ENCODE results near the gene MAP1LC3B.
A peak's percentile ranks its signal among the peaks of the same experiment; 100 is the strongest.
"Not testable (repeated sequence)": the region's sequence is repeated elsewhere in the genome, so short reads cannot be mapped to it uniquely, and the experiment has no call there.

Gene MAP1LC3B

DNA sequence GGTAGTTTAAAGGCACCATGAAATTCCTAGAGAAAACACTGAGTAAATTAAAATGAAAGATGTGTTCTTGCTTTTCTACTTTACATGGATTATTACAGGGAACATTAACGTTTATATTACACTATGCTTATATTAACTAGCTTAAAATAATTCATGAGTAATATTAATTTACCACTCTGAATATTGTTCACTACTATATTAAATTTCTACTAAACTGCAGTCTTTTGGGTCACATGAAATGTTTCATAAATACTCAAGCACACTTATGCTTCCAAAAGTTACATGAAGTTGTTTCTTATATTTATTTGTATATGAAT is 3.4 kb upstream of the MAP1LC3B start:
- TF ChIP-seq, protein P1, sequence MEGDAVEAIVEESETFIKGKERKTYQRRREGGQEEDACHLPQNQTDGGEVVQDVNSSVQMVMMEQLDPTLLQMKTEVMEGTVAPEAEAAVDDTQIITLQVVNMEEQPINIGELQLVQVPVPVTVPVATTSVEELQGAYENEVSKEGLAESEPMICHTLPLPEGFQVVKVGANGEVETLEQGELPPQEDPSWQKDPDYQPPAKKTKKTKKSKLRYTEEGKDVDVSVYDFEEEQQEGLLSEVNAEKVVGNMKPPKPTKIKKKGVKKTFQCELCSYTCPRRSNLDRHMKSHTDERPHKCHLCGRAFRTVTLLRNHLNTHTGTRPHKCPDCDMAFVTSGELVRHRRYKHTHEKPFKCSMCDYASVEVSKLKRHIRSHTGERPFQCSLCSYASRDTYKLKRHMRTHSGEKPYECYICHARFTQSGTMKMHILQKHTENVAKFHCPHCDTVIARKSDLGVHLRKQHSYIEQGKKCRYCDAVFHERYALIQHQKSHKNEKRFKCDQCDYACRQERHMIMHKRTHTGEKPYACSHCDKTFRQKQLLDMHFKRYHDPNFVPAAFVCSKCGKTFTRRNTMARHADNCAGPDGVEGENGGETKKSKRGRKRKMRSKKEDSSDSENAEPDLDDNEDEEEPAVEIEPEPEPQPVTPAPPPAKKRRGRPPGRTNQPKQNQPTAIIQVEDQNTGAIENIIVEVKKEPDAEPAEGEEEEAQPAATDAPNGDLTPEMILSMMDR (IDR thresholded peaks at IDR 0.05; ENCODE audit: insufficient read depth, low read length, poor library complexity, severe bottlenecking): no peak
- no peak for DNase-seq (ENCODE audit: extremely low read depth, insufficient read length)
- Histone ChIP-seq H3K36me3 (ENCODE audit: control insufficient read depth, insufficient read depth, low read length) (no peaks in the 10 kb centered on the region), H3K4me3 (replicated peaks; ENCODE audit: low read depth, low read length) (no peak overlapping the region), H3K27me3 (replicated peaks; ENCODE audit: control insufficient read depth, insufficient read depth, low read length) (no peaks in the 10 kb centered on the region)

- Histone ChIP-seq H3K27me3 (replicated peaks; ENCODE audit: control insufficient read depth, insufficient read depth, low read length) (no peaks in the 10 kb centered on the region), H3K36me3 (ENCODE audit: control insufficient read depth, insufficient read depth, low read length) (no peaks in the 10 kb centered on the region), H3K4me3 (replicated peaks; ENCODE audit: low read depth, low read length) (no peak overlapping the region)
- DNase-seq (ENCODE audit: extremely low read depth, insufficient read length): no peak
- TF ChIP-seq, protein P1 (IDR thresholded peaks at IDR 0.05; ENCODE audit: insufficient read depth, low read length, poor library complexity, severe bottlenecking): no peak
Observed at GRCh38 chr16:87389245-87389644, 2.9 kb upstream of the MAP1LC3B start.

GRCh38 chr16:87389914-87390313 is 2.2 kb upstream of the MAP1LC3B start:
- not testable (repeated sequence) for DNase-seq (ENCODE audit: extremely low read depth, insufficient read length); H3K36me3 ChIP-seq (ENCODE audit: control insufficient read depth, insufficient read depth, low read length); H3K27me3 ChIP-seq (replicated peaks; ENCODE audit: control insufficient read depth, insufficient read depth, low read length); H3K4me3 ChIP-seq (replicated peaks; ENCODE audit: low read depth, low read length)

DNA sequence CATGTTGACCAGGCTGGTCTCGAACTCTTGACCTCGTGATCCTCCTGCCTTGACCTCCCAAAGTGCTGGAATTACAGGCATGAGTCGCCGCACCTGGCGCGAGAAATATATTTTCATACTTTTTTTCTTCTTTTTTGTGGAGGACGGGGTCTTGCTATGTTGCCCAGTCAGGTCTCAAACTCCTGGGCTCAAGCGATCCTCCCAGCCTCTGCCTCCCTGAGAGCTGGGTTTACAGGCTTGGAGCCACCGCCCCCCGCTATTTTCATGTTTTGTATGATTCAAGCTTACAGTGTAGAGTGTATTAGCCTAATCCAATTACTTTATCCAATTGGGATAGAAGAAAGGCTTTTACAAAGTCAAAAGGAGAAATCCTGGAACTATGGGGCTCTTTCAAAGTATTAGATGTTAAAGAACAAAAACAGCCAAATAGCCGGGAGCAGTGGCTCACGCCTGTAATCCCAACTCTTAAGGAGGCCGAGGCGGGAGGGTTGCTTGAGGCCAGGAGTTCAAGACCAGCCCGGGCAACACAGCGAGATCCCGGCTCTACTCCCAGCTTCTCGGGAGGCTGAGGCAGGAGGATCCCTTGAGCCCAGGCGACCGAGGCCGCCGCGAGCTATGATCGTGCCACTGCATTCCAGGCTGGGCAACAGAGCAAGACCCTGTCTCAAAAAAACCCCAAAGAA is 1.4 kb upstream of the MAP1LC3B start:
- TF ChIP-seq, protein P1 (IDR thresholded peaks at IDR 0.05; ENCODE audit: insufficient read depth, low read length, poor library complexity, severe bottlenecking): no peak
- no peaks in the 10 kb centered on the region for H3K27me3 ChIP-seq (replicated peaks; ENCODE audit: control insufficient read depth, insufficient read depth, low read length)
- no peak overlapping the region for H3K4me3 ChIP-seq (replicated peaks; ENCODE audit: low read depth, low read length)
- DNase-seq (ENCODE audit: extremely low read depth, insufficient read length): no peak
- H3K36me3 ChIP-seq (ENCODE audit: control insufficient read depth, insufficient read depth, low read length): no peaks in the 10 kb centered on the region

GRCh38 chr16:87391324-87391949 is 699 bp upstream of the MAP1LC3B start:
- Histone ChIP-seq H3K27me3 (replicated peaks; ENCODE audit: control insufficient read depth, insufficient read depth, low read length) (no peaks in the 10 kb centered on the region), H3K36me3 (ENCODE audit: control insufficient read depth, insufficient read depth, low read length) (no peaks in the 10 kb centered on the region), H3K4me3 (replicated peaks; ENCODE audit: low read depth, low read length) (peak overlapping the region; percentile 71)
- DNase-seq (ENCODE audit: extremely low read depth, insufficient read length): no peak
- TF ChIP-seq, protein P1 (IDR thresholded peaks at IDR 0.05; ENCODE audit: insufficient read depth, low read length, poor library complexity, severe bottlenecking): no peak

GRCh38 chr16:87392821-87393679 is 914 bp downstream of the MAP1LC3B start:
- Histone ChIP-seq H3K4me3 (replicated peaks; ENCODE audit: low read depth, low read length) (peak overlapping the region; percentile 80), H3K36me3 (ENCODE audit: control insufficient read depth, insufficient read depth, low read length) (no peaks in the 10 kb centered on the region), H3K27me3 (replicated peaks; ENCODE audit: control insufficient read depth, insufficient read depth, low read length) (no peaks in the 10 kb centered on the region)
- DNase-seq (ENCODE audit: extremely low read depth, insufficient read length): peak; percentile 62
- TF ChIP-seq, protein P1 (IDR thresholded peaks at IDR 0.05; ENCODE audit: insufficient read depth, low read length, poor library complexity, severe bottlenecking): peak; percentile 12

Data from GM06990 (cell line).